Adrenal gland (tissue), 12 donors: ENCODE measurements around the gene ZMYND15. TPM values are rescaled to one million over a fixed set of nuclear protein-coding genes. Genes with fewer than 3 reads are reported as not detected.

ENCODE experiments used
- DNase-seq, 7 donors: peaks; one replicate each; pipeline ENCODE4 v3.0.0-alpha.2; 2019 to 2020
- H3K27ac ChIP-seq, 5 donors: fragments of 200-600 bp; sonication (generic) in 4 of 5; 1 replicate in 3 of 5; 2 replicates in 2 of 5; pipeline versions ENCODE4 v1.5.1 to v1.8.0; 2016 to 2020; ENCODE audit warnings: mild to moderate bottlenecking in 1 of 5
- H3K27me3 ChIP-seq: fragments of 200-600 bp; 2 replicates; pipeline ENCODE4 v1.8.0; 2021
- H3K36me3 ChIP-seq, 2 donors: fragments of 200-600 bp; replicated peaks in 1 of 2; 1 replicate in 1 of 2; 2 replicates in 1 of 2; pipeline versions ENCODE4 v1.5.1 to v1.8.0; 2018 to 2022
- H3K4me1 ChIP-seq, 2 donors: fragments of 200-600 bp; replicated peaks in 1 of 2; 1 replicate in 1 of 2; 2 replicates in 1 of 2; pipeline versions ENCODE4 v1.5.1 to v1.8.0; 2018 to 2021
- H3K4me3 ChIP-seq, 4 donors: fragments of 200-600 bp; sonication (generic) in 3 of 4; one replicate each; pipeline ENCODE4 v1.5.1; 2016 to 2018
- H3K9me3 ChIP-seq, 3 donors: fragments of 200-600 bp; sonication (generic) in 1 of 3; replicated peaks in 1 of 3; 1 replicate in 2 of 3; 2 replicates in 1 of 3; pipeline versions ENCODE4 v1.5.1 to v1.8.0; 2016 to 2021
- CTCF ChIP-seq, 6 experiments: fragments of 450-650 bp in 4 of 6; fragments of 200-600 bp in 2 of 6; sonication (generic) in 1 of 6; IDR thresholded peaks; 1 replicate in 5 of 6; 2 replicates in 1 of 6; pipeline versions ENCODE4 v1.5.1 to v1.8.0; 2016 to 2021; ENCODE audit warnings: antibody characterized with exemption in 6 of 6, mild to moderate bottlenecking in 2 of 6, moderate library complexity in 1 of 6
- POLR2A ChIP-seq, 2 donors: fragments of 450-650 bp; IDR thresholded peaks; one replicate each; pipeline ENCODE4 v1.6.1; 2017; ENCODE audit warnings: antibody characterized with exemption in 2 of 2, mild to moderate bottlenecking in 2 of 2, moderate library complexity in 1 of 2
- WGBS, 4 donors: extraction: QIAGEN DNeasy Blood & Tissue Kit in 2 of 4; methylation state at CpG; one replicate each; pipeline versions ENCODE4 v1.1.5 to v1.1.7; 2013 to 2017; 5-methylcytosine and 5-hydroxymethylcytosine counted together
- intact Hi-C, 2 donors: fragments of 100-400 bp; cut with DNase I; formaldehyde crosslinking; loops; one replicate each; pipeline versions ENCODE4 v1.14.1 to v1.15.0; 2022 to 2023
- polyA plus RNA-seq, 3 donors: library from polyadenylated mRNA; stranded (reverse); fragments of 200-250 nt in 2 of 3; fragments of 350-450 nt in 1 of 3; fragmentation: Illumina TruSeq in 1 of 3; extraction: RNeasy Lipid Tissue Mini Kit (QIAGEN cat#74804) in 1 of 3; gene quantifications; one replicate each; pipeline ENCODE4 v1.2.3, GENCODE V29; 2013 to 2014
- total RNA-seq, 9 donors: library from RNA; depleted of rRNA in 4 of 9; stranded (reverse); fragments of >200 nt in 4 of 9; fragments of 120-200 nt in 1 of 9; fragmentation: NEBNext Ultra II Directional in 1 of 9; extraction: Animal tissue kit (Norgen Biotek cat#: 25700) in 1 of 9; gene quantifications; one replicate each; pipeline versions ENCODE4 v1.1.0 to v1.2.4, GENCODE V29; 2013 to 2023
- donor health status: healthy with polysubstance abuse.
- donor health status: Bipolar disorder and iron deficiency.
- donor health status: DM: yes; HTN: yes; CAD: no.
- donor health status: DM: no; HTN: no; CAD: no.
- donor health status: DM: no; HTN: no; CAD: no.
- donor health status: DM: yes; HTN: yes; CAD: no.

Gene ZMYND15
- total and polyA plus RNA-seq, 12 donors: 0.18 to 8.4 (median 1.7) TPM

GRCh38 chr17:4788159-4788806, 48.6 kb downstream of the ZMYND15 start:
- H3K4me3 ChIP-seq: no peak overlapping the region
- no peak overlapping the region for H3K27ac ChIP-seq
- peaks cover 12% of the 10 kb centered on the region for H3K27me3 ChIP-seq
- H3K36me3 ChIP-seq: no peaks in the 10 kb centered on the region
- intact Hi-C loops: loop anchor here (2.0 to 10.0 kb wide), 3 partner anchors 53 to 103 kb away; partner anchors contain the start of genes CXCL16 (in 1 of the 2), MED11 (in 1 of the 2) and ZMYND15 (in 1 of the 2)
- no peaks in the 10 kb centered on the region for H3K9me3 ChIP-seq
- no peak for DNase-seq
- H3K4me1 ChIP-seq: peaks cover 4 to 44% of the 10 kb centered on the region in 2 donors
- TF ChIP-seq POLR2A (IDR thresholded peaks at IDR 0.05): no peak
- TF ChIP-seq CTCF (IDR thresholded peaks at IDR 0.05): no peak
- WGBS, 4 donors: 78 to 79% (median 79%) methylated on average over 14 of the region's 14 CpGs

GRCh38 chr17:4788807-4789700, 49.4 kb downstream of the ZMYND15 start, which contains the start of gene GLTPD2:
Gene GLTPD2 (plus strand): TSS chr17:4788964. CDS start chr17:4789012, 48 bp downstream.
- intact Hi-C loops: loop anchor here (2.0 to 10.0 kb wide), 3 partner anchors 54 to 102 kb away; partner anchors contain the start of genes CXCL16 (in 1 of the 2), MED11 (in 1 of the 2) and ZMYND15 (in 1 of the 2)
- H3K36me3 ChIP-seq: no peaks in the 10 kb centered on the region
- peaks cover 10% of the 10 kb centered on the region for H3K27me3 ChIP-seq
- TF ChIP-seq POLR2A (IDR thresholded peaks at IDR 0.05) (no peak), CTCF (IDR thresholded peaks at IDR 0.05) (no peak)
- H3K4me1 ChIP-seq: peaks cover 4 to 44% of the 10 kb centered on the region in 2 donors
- no peaks in the 10 kb centered on the region for H3K9me3 ChIP-seq
- H3K27ac ChIP-seq: peak within 1 kb of the TSS; percentile 78 to 98 (median 96)
- peak within 1 kb of the TSS in 3 of 4 donors; percentile 15 to 57 (median 44) for H3K4me3 ChIP-seq
- no peak for DNase-seq
- 50 to 62% (median 56%) methylated on average over 16 to 62 of the region's 62 CpGs for WGBS, 4 donors

GRCh38 chr17:4789701-4789950, 50.0 kb downstream of the ZMYND15 start:
- H3K4me3 ChIP-seq: peak overlapping the region in 3 of 4 donors; percentile 15 to 57 (median 44)
- H3K36me3 ChIP-seq: no peaks in the 10 kb centered on the region
- peak overlapping the region; percentile 78 to 98 (median 96) for H3K27ac ChIP-seq
- TF ChIP-seq CTCF (IDR thresholded peaks at IDR 0.05) (no peak), POLR2A (IDR thresholded peaks at IDR 0.05) (no peak)
- H3K27me3 ChIP-seq: peaks cover 6% of the 10 kb centered on the region
- WGBS, 4 donors: 0% methylated on average over 25 of the region's 25 CpGs; no CpG with 5 or more reads in 2 of the 4 donors
- no peaks in the 10 kb centered on the region for H3K9me3 ChIP-seq
- H3K4me1 ChIP-seq: peaks cover 4 to 44% of the 10 kb centered on the region in 2 donors
- intact Hi-C loops: loop anchor here (2.0 to 10.0 kb wide), 3 partner anchors 55 to 101 kb away; partner anchors contain the start of genes CXCL16 (in 1 of the 2), MED11 (in 1 of the 2) and ZMYND15 (in 1 of the 2)
- no peak for DNase-seq
